WTC11 (cell line): ENCODE results near the gene KANK4.

Source experiments
- ATF6 ChIP-seq: sonication (generic); formaldehyde crosslinking; IDR thresholded peaks from 2 replicates; pipeline ENCODE4 v1.8.1; 2023; ENCODE audit warnings: mild to moderate bottlenecking, missing genetic modification reagents
- ETV6 ChIP-seq: sonication (generic); formaldehyde crosslinking; IDR thresholded peaks from 2 replicates; pipeline ENCODE4 v1.8.1; 2022; ENCODE audit warnings: mild to moderate bottlenecking, missing genetic modification reagents
- GABPB1 ChIP-seq: sonication (generic); formaldehyde crosslinking; IDR thresholded peaks from 2 replicates; pipeline ENCODE4 v1.8.1; 2023; ENCODE audit warnings: mild to moderate bottlenecking, missing genetic modification reagents
- NFE2L1 ChIP-seq: sonication (generic); formaldehyde crosslinking; IDR thresholded peaks from 2 replicates; pipeline ENCODE4 v1.8.1; 2023; ENCODE audit warnings: missing genetic modification reagents
- PRRX2 ChIP-seq: fragments of 250-450 bp; sonication (Bioruptor Pico); IDR thresholded peaks from 2 replicates; pipeline ENCODE4 v1.8.0; 2021; ENCODE audit warnings: mild to moderate bottlenecking
- SMAD3 ChIP-seq: sonication (generic); formaldehyde crosslinking; IDR thresholded peaks from 2 replicates; pipeline ENCODE4 v1.8.0; 2022; ENCODE audit warnings: missing genetic modification reagents, mild to moderate bottlenecking, borderline replicate concordance
- TP53 ChIP-seq: sonication (generic); formaldehyde crosslinking; IDR thresholded peaks from 2 replicates; pipeline ENCODE4 v1.8.1; 2023; ENCODE audit warnings: mild to moderate bottlenecking, missing genetic modification reagents
- ZBTB43 ChIP-seq: sonication (generic); formaldehyde crosslinking; IDR thresholded peaks from 2 replicates; pipeline ENCODE4 v1.8.1; 2023; ENCODE audit warnings: mild to moderate bottlenecking, missing genetic modification reagents
- ZNF281 ChIP-seq: sonication (generic); formaldehyde crosslinking; IDR thresholded peaks from 2 replicates; pipeline ENCODE4 v1.8.0; 2023; ENCODE audit warnings: mild to moderate bottlenecking, missing genetic modification reagents
- TF ChIP-seq, protein P1 (sequence below): fragments of 200-600 bp; IDR thresholded peaks from 2 replicates; pipeline ENCODE4 v1.8.0; 2022; ENCODE audit warnings: antibody characterized with exemption
- TF ChIP-seq, protein P2 (sequence below): sonication (generic); formaldehyde crosslinking; IDR thresholded peaks from 2 replicates; pipeline ENCODE4 v1.8.0; 2022; ENCODE audit warnings: mild to moderate bottlenecking, missing genetic modification reagents
- TF ChIP-seq, protein P3 (sequence below): sonication (generic); formaldehyde crosslinking; IDR thresholded peaks from 2 replicates; pipeline ENCODE4 v1.8.0; 2022; ENCODE audit warnings: mild to moderate bottlenecking, missing genetic modification reagents
- TF ChIP-seq, protein P4 (sequence below): sonication (generic); formaldehyde crosslinking; IDR thresholded peaks from 2 replicates; pipeline ENCODE4 v1.8.1; 2023; ENCODE audit warnings: mild to moderate bottlenecking, missing genetic modification reagents, moderate library complexity

- TF ChIP-seq NFE2L1 (CRISPR knock-in tag) (no peak), TP53 (CRISPR knock-in tag) (no peak), ATF6 (no peak), PRRX2 (no peak), SMAD3 (CRISPR knock-in tag) (no peak), ZNF281 (CRISPR knock-in tag) (no peak), ETV6 (CRISPR knock-in tag) (no peak), ZBTB43 (CRISPR knock-in tag) (no peak), GABPB1 (CRISPR knock-in tag) (no peak)
- TF ChIP-seq, protein P1, sequence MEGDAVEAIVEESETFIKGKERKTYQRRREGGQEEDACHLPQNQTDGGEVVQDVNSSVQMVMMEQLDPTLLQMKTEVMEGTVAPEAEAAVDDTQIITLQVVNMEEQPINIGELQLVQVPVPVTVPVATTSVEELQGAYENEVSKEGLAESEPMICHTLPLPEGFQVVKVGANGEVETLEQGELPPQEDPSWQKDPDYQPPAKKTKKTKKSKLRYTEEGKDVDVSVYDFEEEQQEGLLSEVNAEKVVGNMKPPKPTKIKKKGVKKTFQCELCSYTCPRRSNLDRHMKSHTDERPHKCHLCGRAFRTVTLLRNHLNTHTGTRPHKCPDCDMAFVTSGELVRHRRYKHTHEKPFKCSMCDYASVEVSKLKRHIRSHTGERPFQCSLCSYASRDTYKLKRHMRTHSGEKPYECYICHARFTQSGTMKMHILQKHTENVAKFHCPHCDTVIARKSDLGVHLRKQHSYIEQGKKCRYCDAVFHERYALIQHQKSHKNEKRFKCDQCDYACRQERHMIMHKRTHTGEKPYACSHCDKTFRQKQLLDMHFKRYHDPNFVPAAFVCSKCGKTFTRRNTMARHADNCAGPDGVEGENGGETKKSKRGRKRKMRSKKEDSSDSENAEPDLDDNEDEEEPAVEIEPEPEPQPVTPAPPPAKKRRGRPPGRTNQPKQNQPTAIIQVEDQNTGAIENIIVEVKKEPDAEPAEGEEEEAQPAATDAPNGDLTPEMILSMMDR: no peak
- TF ChIP-seq, protein P2, sequence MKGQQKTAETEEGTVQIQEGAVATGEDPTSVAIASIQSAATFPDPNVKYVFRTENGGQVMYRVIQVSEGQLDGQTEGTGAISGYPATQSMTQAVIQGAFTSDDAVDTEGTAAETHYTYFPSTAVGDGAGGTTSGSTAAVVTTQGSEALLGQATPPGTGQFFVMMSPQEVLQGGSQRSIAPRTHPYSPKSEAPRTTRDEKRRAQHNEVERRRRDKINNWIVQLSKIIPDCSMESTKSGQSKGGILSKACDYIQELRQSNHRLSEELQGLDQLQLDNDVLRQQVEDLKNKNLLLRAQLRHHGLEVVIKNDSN (CRISPR knock-in tag): no peak
- TF ChIP-seq, protein P3, sequence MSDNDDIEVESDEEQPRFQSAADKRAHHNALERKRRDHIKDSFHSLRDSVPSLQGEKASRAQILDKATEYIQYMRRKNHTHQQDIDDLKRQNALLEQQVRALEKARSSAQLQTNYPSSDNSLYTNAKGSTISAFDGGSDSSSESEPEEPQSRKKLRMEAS: no peak
- TF ChIP-seq, protein P4, sequence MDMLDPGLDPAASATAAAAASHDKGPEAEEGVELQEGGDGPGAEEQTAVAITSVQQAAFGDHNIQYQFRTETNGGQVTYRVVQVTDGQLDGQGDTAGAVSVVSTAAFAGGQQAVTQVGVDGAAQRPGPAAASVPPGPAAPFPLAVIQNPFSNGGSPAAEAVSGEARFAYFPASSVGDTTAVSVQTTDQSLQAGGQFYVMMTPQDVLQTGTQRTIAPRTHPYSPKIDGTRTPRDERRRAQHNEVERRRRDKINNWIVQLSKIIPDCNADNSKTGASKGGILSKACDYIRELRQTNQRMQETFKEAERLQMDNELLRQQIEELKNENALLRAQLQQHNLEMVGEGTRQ (CRISPR knock-in tag): no peak
Observed at GRCh38 chr1:62309906-62310305, 9.3 kb downstream of the KANK4 start.
